GM19239 (cell line): ENCODE data around the gene CLEC3B.
"Not testable (repeated sequence)": the region's sequence is repeated elsewhere in the genome, so short reads cannot be mapped to it uniquely, and the experiment has no call there.

Experiments
- DNase-seq: peaks from one replicate; pipeline ENCODE4 v3.0.0; 2011; ENCODE audit warnings: low spot score; ENCODE audit not compliant: insufficient read length
- FAIRE-seq: peaks from 2 replicates; lab custom pipeline; 2011; peaks lifted over from hg19 to GRCh38; lab: Jason Lieb, UNC

Gene CLEC3B

GRCh38 chr3:45060165-45060892 is 34.2 kb downstream of the CLEC3B start:
- FAIRE-seq (no peak), DNase-seq (no peak)

DNA sequence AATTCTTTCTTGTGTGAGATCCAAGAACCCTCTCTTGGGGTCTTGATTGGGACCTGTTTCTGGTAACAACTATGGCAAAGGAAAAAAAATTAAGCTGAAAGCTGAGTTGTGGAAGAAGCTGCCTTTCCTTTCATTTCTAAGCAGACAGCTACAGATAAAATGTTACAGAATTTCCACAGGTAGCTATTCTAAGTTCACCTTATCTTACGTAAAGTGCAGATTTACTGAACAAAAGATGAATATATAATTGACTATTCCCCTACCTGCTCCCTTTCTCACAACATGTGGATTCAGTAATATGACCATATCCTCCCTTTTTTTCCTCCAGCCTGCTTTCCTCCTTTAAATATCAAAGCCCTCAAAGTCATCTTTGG is 36.6 kb downstream of the CLEC3B start:
- FAIRE-seq, result no peak
- DNase-seq, result no peak

- FAIRE-seq, result no peak
- DNase-seq, result no peak
Measured at GRCh38 chr3:45064512-45065372, 38.6 kb downstream of the CLEC3B start.

GRCh38 chr3:45065373-45065720 is 39.2 kb downstream of the CLEC3B start:
- DNase-seq, result no peak
- FAIRE-seq, result no peak

GRCh38 chr3:45066109-45066801 is 40.2 kb downstream of the CLEC3B start:
- FAIRE-seq (no peak), DNase-seq (no peak)

DNA sequence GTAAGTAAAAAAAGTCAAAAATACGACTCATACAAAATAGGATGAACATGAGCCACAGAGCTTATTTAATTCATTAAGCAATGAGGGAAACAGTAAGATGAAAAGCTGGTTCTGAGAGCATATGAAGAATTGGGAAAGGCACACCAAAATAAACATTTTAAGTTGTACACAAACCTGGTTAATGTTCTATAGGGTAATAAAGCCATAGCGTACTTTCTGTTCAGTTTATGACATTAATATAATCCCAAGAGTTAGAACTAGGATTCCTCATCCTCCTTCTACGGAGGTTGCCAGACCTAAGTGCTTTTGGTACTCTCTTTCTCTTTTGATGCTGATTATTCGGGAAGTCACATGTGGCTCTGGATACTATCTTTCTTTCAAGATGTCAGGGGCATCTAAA is 41.4 kb downstream of the CLEC3B start:
- FAIRE-seq (no peak), DNase-seq (no peak)

DNA sequence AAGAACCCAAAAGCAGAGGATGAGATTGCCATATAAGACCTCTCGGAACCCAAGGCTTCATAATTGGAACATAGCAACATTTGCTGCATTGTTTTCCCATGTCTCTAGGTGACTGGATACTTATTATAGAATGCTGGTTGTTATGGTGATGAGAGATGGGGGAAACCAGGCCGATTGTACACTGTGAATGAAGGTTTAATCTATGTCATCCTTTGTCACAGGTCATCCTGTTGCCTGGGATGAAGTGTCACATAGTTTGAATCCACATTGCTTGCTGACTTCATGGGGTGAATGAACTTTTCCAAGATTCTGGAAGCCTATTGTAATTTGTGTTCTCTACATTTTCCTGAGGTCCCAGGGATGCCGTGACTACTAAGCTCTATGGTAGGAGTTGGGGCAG is 41.8 kb downstream of the CLEC3B start:
- no peak for FAIRE-seq
- no peak for DNase-seq

DNA sequence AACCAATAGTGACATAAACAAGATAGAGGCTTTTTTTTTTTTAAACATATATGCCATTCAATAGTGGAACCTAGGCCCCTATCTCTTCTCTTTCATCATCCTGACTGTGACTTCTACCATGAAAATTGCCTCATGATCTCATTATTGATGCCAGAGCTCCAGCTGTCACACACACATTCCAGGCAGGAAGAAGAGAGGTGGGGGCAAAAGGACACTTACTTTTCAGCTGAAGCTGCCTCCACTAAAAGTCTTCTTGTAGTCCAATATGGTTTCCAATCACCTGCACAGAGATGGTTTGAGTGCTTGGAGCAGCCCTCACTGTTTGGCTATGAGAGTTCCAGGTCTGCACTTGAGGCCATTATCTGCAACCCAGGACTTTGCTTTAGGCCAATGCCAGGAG is 45.0 kb downstream of the CLEC3B start:
- no peak for DNase-seq
- no peak for FAIRE-seq

DNA sequence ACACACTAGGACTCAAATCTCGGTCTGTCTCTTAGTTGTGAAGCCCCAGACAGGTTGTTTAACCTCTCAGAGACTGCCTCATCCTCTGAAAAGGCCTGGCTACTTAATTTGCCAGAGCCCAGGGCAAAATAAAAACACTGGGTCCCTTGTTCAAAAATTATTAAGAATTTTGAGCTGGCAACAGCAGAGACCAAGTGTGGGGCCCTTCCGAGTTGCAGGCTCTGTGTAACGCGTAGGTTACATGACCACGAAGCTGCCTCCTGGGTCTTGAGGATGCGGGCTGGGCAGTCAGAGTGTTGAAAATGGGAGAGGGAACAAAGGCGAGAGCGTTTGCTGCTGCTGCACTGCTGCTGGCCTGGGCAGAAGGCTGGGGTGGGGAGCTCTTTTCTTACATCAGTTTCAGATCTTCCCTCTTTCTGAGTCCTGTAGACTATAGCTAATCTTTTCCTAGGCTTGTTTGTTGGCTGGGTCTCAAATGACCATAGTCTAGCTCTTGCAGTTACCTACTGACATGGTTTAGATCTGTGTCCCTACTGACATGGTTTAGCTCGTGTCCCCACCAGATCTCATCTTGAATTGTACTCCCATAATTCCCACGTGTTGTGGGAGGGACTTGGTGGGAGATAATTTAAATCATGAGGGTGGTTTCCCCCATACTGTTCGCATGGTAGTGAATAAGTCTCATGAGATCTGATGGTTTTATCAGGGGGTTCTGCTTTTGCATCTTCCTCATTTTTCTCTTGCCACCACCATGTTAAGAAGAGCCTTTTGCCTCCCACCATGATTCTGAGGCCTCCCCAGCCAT is 49.9 kb downstream of the CLEC3B start:
- FAIRE-seq (no peak), DNase-seq (no peak)

GRCh38 chr3:45078256-45078655 is 52.2 kb downstream of the CLEC3B start:
- FAIRE-seq, DNase-seq: not testable (repeated sequence)

DNA sequence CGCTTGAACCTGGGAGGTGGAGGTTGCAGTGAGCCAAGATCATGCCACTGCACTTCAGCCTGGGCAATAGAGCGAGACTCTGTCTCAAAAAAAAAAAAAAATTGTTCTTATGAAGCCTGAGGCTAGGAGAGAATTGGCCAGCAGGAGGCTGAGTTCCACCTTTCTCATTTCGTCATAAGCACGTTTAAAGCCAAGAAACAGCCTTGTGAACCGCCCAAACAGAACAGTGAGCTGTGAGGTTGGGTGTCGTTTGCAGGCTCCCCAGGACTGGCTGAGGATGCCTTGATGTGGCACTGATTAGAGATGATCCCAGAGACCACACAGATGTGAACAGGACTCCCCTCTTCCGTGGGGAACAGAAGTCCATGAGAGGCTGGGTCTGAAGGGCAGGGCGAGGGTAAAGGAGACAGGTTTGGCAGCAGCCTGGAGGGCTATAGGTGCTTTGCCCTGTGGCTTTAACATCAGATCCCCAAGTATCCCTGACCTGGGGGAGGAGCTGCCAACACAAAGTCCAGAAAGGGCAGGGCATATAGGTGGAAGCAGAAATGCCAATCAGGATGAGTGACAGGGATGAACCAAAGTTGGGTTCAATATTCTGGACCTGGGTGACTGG is 52.9 kb downstream of the CLEC3B start:
- DNase-seq (no peak), FAIRE-seq (no peak)

DNA sequence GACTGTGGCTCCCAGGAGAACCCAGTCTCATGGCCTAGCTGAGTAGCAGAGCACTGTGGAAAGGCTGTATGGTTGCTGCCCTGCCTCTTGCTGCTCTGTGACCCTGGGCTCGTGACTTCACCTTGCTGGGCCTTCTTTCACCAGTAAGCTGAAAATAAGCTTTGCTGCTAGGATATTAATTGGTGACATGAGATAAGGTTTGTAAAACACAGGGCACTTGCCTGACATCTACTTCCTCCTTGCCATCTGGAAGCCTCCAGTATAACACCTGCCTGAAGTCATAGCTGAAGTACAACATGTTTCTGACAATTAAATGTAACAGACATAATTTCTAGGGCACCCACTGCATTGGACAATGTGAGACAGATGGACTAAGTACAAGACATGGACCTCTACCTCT is 53.6 kb downstream of the CLEC3B start:
- DNase-seq (no peak), FAIRE-seq (no peak)

DNA sequence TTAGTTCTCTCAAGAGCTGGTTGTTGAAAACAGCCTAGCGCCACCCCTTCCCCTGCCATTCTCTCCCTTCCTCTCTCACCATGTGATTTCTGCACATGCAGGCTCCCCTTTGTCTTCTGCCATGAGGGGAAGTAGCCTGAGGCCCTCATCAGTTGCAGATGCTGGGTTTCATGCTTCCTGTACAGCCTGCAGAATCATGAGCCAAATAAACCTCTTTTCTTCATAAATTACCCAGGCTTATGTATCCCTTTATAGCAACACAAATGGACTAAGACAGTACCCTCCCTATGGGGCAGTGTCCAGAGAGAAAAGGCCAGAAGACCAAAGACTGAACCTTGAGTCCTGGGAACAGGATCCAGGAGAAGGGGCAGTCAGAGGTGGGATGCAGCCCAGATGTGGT is 54.7 kb downstream of the CLEC3B start:
- DNase-seq (no peak), FAIRE-seq (no peak)

- no peak for DNase-seq
- no peak for FAIRE-seq
Measured at GRCh38 chr3:45081506-45082141, 55.5 kb downstream of the CLEC3B start.

- FAIRE-seq (no peak), DNase-seq (no peak)
Measured at GRCh38 chr3:45082142-45082538, 56.0 kb downstream of the CLEC3B start.

- DNase-seq (no peak), FAIRE-seq (no peak)
Measured at GRCh38 chr3:45083023-45083422, 56.9 kb downstream of the CLEC3B start.

GRCh38 chr3:45084361-45084760 is 58.3 kb downstream of the CLEC3B start:
- no peak for DNase-seq
- FAIRE-seq, result no peak

DNA sequence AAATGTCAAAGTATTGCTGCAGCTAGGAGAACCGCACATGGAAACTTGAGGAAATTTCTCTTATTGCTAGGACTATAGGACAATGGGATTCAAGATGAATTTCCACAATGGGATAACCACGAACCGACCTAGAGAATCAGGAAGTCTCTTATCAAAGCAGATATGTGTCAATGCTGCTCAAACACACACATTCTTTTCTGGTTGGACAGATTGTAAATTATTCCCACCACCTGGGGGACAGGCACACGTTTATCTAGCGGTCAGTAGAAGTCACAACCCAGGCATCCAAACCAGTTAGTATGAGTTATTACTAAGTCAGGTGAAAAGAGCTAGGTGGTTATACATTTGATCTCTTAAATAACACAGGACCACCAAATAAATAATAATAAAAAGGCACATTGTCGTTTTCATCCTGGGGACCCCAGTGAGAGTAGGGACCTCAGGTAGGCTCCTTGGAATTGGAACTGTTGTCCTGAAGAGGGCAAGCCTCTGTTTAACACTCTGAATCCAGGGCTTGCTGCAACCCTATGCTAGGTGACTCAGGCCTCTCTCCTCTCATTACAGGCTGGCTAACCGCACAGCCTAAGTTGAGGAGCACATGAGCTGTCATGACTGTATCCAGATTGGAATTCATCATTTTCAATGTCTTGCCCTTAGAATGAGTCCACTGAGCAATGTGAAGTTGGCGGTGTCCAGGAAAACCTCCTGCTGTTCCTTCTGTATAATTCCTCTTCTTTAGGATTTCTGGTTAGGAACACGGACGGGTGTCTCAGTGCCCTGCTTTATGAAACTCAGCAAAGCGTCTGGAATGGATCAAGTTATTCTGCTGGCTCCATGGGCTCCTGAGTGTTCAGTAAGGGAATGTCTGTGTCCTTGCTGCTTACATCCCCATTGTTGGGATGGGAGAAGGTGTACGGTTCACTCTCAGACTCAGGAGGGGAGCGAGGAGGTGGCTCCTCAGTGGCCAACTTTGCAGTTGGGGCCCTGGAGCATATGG is 59.0 kb downstream of the CLEC3B start:
- no peak for FAIRE-seq
- no peak for DNase-seq
